Measurements from ENCODE around the gene FGD5.

Gene FGD5

DNA sequence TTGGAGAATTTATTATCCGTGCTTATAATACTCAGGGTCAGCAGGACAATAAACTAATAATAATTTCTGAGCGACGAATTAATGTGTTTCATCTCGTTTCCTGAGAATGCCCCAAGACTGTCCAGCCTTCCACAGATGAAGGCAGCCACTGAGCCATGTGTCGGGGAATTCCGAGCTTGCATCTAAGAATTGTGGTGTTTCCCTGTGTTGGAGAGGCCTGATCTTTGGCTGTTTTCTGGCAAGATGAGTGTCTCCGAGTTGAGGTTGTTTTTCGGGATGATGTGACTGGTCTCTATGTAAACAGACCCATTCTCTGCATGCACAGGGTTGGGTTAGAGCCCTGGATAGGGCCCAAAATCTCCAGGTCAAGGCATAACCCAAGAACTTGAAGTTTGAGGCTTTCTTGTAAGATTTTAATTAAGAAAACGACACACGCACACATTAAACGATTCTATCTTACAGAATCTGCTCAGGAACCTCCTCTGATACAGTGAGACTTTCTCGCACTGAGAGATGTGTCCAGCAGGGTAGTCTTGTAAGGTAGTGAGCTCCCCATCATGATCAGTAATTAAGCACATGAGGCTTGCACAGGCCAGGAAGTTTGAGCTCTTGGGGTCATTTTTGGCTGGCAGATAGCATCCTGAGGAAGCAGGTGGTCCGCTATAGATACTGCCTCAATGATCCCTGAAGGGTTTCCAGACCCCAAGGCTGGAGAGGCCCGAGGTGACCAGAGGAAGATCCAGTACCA lies 14.4 kb downstream of the FGD5 start:
- no peak for DNase-seq

DNA sequence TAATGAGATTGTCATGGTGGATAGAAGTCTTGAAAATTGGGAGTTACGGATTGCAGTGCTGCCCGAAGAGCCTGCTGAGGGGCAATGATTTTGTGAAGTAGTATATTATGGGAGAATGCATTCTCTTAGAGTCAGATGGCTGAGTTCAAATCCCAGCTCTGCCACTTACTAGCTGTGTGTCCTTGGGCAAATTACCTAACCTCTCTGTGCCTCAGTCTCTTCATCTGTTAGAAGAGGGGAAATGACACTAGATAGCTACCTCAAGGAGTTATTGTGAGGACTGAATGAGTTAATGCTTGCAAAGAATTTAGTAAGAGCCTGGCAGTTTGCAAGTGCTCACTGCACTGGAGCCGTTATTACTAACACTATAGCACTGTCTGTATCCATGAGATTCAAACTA lies 15.4 kb downstream of the FGD5 start:
- DNase-seq: no peak

DNA sequence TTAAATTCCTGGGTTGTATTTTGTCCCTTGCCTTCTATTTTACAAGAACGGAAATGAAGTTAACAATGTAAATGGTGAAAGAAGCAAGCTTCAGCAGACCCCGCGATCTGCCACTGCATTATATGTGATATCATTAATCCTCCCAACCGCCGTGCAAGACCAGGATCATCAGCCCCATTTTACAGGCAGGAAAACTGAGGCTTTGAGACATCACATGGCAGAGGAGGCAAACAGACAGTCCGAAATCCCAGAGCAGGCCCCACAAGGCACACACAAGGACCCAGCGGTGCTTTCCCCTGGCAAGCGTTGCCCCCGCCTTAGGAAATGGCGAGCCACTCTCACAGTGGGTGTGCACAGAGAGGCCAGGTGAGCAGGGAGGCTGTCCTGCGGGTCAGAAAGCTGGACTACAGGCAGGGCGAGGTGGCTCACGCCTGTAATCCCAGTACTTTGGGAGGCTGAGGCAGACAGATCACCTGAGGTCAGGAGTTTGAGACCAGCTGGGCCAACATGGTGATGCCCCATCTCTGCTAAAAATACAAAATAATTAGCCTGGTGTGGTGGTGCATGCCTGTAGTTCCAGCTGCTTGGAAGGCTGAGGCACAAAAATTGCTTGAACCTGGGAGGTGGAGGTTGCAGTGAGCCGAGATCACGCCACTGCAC lies 16.2 kb downstream of the FGD5 start:
- no peak for DNase-seq

DNA sequence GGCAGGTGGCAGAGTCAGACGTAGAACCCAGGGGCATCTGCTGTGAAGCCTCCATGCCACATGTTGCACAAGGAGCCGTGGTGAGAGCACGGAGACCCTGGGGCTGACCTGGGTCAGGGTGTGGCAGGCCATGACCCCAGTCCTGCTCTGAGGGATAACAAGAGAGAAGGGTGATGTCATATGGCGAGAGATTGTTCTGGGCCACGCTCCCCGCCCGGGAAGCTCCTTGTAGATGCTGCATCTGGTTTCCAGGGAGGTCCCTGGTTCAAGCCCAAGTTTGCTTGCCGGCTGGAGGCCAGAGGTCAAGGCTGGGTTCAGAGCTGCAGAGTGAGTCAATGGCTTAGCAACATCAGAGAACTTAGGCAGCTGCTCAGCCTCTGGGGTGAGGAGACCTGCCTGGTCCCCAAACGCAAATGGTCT lies 17.3 kb downstream of the FGD5 start:
- DNase-seq: no peak

DNA sequence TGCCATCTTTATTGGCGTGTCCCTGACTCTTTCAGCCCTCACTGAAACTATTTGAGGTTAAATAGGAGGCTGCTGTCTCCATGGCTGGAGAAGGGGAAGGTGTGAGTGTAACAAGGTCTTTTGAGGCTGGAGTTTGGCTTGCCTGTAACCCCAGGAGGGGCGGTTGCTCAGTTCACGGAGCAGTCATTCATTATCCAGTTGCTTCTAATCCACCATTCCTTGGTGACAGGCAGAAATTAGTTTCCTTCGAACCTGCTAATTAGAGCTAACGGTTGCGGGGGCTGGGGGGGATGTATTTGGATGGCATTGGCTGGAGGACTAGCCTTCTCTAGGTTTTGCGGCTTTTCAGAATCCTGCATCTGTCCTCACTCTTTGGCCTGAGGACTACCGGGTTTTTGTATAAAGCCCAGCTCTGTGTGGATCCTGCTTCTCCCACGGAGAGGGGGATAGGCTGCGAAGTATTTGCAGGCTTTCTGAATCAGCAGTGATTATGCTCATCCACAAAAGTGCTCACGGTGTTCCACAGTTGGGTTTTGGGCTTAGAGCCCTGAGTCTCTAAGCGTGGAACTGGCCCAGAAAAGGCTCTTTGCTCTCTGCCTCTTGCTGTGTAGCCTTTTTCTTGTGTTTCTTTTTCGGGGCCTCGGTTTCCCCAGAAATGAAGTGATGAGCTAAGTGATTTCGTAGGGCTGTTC lies 18.6 kb downstream of the FGD5 start:
- no peak for DNase-seq

DNA sequence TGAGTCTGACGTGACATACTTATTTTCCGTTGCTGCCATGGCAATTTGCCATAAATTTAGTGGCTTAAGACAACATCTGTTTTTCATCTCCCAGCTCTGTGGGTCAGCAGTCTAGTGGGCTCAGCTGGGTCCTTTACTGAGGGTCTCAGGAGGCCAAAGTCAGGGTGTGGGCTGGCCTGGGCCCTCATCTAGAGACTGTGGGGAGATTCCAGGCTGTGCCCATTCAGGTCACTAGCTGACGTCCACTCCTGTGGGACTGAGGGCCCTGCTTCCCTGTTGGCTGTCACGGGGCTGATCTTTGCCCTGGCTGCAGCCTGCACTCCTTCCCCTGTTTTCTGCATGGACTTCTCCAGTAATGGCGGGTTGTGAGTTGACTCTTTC lies 19.1 kb downstream of the FGD5 start:
- no peak for DNase-seq

DNA sequence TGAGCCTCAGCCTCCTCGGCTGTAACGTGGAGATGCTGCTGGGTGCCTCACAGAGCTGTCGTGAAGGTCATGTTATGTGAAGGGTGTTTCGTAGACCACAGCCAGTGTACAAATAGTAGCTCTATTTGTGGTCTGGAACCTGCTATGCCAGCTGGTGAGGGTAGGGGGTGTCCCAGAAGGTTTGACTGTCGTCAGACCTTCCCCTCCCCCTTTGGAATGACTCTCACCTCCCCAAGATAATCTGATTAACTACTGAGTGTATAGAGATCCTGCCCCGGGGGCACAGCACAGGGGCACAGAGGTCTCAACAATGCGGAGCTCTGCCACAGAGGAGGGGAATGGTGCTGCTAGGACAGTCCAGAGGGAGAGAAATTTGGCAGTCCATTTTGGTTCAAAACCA lies 20.5 kb downstream of the FGD5 start:
- no peak for DNase-seq

DNA sequence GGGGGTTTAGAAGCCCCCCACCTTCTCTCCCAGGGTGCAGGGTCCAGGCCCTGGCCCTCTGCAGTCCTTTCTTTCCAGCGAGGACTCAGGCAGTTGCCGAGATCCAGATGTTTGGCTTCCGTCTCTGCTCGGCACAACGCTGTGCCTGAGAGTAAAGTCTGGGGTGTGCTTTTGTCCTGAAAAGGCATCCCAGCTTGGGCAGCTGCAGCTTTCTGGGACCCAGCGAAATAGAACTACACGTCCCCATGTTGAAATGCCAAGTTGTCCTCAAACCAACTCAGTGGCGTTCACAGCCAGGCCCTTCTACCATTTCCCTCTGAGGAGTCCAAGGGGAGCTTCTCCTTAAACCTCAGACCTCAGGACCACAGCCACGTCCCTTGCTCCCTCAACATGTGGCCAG lies 23.1 kb downstream of the FGD5 start:
- DNase-seq: no peak

DNA sequence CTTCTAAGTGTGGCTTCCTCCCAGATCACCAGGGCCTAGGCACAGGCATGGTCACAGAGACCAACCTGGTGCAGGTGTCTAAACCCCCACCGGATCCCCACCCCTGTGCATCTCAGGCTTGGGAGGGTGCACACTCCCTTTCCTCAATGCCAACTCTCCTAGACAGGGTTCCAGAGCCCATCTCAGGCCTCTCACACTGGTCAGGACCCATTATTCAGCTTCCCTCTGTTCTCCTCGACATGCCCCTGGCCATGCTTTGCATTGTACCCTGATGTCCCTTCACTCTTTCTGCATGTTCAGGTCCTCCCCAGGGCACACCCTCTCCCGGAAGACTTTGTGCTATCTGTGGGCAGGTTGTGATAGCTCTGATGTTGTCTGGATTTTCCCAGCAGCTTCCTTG lies 23.5 kb downstream of the FGD5 start:
- DNase-seq: no peak

DNA sequence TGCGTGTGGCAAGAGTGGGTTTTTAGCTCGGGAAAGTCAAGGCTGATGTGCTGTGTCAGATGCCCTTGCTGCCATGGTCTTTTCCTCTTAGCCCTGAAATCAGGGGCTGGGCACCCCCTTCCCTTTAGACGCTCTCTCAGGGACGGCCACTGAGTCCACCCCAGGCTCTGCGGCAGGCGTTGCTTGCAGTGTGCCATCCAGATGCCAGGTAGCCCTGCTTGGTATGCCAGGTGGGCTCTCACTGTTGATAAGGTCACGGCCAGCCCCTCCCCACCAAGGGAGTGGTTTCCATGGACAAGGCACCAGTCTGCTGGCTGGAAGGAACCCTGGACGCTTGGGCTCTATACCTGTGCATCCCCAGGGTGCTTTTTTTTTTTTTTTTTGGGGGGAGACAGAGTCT lies 24.6 kb downstream of the FGD5 start:
- DNase-seq: no peak

DNA sequence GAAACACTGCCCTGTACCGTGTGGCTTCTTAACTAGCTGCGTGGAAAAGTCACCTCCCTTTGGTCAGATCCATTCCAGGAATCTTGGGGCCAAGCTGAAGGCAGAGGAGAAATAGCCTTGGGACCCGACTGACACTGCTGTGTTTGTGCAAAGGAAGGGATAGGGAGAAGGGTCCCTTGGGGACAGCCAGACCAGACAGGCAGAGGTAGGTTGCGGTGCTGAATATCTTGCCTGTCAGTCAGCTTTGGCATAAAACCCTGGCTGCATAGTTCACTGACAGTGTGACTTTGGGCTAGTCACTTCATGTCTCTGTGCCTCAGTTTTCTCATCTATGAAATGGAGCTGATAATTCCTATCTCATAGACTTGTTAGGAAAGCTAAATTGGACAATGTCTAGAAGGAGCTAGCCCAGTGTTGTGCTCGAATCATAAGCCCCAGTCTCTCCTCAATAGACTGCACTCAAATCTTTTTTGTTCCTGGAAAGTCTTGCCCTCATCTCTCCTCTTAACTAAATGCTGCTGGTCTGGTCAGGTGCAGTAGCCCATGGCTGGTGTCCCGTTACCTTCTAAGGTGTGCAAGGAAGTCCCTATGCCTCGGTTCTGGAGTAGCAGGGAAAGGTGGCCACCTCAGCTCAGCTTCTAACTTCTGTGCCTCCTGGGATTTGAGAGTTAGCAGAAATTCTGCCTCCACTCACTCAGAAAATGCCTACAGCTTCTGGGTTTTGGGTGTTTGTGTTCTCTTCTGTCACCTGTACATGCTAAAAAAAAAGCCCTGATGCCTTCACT lies 25.8 kb downstream of the FGD5 start:
- DNase-seq: no peak

DNA sequence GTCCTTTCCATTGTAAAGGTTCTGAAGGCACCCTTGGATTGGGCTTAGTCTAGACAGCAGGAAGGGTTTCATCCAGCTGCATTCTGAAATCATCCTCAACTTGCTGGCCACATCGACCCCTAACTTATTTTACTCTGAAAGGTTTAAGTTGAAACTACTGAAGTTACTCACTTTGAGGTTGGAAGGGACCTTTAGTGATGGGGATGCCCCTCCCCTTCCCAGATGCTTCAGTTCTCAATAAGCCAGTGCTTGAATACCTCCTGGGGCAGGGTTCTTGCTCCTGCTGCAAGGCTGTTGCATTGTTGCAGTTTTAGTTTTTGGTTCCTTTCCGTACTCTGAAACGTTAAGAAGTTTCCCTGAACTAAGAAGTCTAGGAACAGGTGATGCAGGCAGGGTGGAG lies 26.4 kb downstream of the FGD5 start:
- no peak for DNase-seq

DNA sequence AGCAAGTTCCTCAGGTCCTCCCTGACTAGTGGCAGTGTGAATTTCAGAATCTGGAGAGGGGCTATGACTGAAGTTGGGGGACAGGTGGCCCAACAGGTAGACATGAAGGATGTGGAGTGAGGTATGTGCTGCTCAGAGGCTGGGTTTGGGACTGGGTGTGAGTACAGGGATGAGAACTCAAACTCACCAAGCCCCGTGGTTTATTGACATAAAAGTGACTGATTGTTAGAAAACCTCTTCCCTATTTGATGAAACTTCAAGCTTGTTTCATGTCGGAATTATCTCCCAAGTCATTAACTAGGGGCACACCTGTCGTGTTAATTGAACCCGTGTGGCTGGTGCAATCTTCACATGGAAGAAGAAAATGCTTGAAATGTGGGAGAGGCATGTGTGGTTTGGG lies 27.1 kb downstream of the FGD5 start:
- DNase-seq: no peak

DNA sequence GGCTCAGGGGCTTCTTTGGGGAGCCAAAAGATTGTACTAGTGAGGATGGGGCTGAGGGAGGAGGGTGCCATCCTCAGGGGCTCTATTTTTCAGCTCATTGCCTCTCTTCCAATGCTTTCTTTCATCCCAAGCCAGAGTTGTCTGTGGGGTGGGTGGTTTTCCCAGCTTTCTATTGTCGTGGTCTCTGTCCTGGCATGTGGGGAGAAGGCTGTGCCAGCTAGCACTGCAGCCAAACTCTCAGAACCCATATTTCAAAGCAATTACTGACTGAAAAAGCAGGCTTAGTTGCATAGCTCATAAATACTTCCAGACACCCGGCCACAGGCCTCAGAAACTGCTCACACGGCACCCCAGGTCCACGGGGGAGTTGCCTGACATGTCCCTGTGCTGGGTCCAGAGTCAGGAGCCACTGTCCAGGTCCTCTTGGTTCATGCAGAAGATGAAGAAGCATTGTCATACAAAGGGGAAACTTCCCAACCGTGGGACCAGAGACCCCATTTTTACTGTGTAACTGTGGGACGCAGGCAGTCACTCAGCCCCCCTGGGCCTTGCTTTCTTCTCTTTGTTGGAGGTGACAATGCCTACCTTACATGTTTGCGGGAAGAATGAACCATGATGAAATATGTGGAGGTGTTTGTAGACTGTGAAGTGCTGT lies 27.6 kb downstream of the FGD5 start:
- DNase-seq: no peak

DNA sequence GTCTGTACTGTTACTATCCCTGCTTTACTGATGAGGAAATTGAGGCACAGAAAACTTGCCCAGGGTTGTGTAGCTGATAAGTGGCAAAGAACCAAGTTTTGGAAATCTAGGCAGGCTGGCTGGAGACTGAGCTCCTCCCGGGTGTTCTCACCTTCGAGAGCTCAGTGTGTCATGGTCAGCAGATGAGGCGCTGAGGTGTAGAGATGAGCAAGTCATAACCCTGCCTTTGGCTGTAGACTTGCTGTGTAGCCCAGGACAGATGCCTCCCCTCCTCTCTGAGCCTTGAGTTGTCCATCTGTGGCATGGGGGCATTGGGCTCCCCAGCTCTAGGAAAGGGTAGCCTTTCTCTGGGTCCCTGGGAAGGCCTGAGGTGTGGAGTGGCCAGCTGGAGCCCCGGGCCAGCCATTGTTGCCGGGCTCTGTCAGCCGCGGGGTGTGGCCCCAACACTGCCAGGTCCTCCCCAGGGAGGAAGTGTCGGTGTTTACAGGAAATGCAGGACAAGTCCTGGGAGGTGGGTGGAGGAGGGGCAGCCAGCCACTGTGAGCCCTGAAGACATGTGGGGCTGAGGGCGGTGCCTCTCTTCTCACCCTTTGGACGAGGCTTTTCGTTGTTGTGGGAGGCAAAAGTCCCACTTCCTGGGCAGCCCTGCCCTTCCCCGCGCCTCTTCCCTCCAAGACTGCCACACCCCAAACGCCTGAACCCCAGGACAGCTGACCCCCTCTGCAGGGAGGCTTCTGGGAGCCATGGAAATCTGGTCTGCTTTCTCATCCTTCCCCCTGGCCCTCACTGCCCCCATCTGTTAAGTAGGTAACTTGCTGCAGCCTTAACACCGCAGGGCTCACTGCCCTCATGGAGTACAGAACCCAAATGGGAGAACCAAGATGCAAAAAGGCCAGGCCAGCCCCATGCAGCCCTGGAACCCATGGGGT lies 29.1 kb downstream of the FGD5 start:
- DNase-seq: peak; percentile 3

DNA sequence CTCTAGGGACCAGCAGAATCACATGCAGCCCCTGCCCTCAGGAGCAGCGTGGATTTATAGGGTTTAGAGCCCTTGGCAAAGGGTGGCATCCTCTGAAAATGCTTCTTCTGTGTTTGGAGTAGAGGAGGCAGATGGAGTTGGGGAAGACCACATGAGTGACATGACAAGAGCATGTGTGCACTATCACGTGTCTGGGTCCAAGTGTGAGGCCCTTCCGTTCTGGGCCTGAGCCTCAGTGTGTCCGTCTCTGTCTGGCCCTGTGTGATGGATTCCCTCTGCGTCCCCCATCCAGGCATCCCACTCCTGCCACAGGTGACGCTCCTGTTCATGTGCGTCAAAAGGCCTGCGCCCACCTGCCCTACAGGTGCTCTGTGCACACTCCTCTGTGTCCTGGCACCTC lies 30.1 kb downstream of the FGD5 start:
- no peak for DNase-seq

DNA sequence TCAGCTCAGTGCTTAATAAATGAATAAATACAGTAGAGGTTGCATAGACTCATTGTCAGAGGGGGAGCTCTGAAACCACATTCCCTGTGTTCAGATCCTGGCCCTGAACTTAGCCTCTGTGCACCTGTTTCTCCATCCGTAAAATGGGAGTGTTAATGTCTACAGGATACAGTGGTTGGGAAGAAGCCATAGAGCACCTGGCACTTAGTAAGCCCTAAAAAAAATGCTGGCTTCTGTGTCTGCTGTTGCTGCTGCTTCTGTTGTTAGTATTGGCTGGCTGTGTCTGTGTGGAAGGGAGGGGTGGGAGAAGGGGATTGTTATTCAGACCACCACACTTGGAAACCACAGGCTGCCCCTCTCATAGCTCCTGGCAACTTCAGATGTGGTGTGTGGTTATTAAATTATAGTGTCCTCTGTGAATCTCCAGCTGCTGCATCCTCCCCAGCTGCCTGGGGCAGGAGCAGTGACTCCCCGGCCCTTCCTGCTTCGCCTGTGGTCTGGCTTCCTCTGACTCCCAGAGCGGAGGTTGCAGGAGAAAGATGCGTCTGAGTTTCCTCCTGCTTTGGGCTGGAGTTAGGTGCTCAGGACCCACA lies 31.0 kb downstream of the FGD5 start:
- DNase-seq: no peak

DNA sequence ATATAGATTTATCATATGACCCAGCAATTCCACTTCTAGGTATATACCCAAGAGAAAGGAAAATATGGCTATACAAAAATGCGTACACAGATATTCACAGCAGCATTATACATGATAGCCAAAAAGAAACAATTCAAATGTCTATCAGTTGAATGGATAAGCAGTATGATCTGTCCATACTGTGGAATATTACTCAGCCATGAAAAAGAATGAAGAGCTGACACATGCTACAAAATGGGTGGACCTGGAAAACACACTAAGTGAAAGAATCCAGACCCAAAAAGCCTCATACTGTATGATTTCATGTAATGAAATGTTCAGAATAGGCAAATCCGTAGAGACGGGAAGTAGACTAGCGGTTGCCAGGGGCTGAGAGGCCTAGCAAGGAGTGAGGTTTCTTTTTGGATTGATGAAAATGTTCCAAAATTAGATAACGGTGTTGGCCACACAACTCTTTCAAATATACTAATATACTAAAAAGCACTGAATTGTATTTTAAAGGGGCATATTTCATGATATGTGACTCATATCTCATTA lies 33.4 kb downstream of the FGD5 start:
- no peak for DNase-seq

DNA sequence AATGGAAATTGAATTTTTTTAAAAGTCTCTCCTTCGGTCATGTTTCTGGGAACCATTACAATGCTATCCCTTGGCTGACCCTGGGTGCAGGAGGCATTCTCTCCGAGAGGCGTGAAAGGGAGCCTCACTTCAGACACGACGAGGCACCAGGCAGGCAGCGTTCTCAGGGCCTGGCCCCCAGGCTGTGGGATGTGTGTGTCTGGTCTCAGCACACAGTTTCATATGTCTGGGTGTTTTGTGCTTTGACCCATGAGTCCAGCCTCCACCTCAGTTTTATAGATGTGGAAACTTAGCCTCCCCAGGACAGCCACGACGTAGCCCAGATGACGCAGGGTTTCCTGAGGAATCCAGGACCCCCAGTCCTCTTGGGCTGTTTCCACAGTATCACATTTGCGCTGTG lies 34.0 kb downstream of the FGD5 start:
- no peak for DNase-seq

DNA sequence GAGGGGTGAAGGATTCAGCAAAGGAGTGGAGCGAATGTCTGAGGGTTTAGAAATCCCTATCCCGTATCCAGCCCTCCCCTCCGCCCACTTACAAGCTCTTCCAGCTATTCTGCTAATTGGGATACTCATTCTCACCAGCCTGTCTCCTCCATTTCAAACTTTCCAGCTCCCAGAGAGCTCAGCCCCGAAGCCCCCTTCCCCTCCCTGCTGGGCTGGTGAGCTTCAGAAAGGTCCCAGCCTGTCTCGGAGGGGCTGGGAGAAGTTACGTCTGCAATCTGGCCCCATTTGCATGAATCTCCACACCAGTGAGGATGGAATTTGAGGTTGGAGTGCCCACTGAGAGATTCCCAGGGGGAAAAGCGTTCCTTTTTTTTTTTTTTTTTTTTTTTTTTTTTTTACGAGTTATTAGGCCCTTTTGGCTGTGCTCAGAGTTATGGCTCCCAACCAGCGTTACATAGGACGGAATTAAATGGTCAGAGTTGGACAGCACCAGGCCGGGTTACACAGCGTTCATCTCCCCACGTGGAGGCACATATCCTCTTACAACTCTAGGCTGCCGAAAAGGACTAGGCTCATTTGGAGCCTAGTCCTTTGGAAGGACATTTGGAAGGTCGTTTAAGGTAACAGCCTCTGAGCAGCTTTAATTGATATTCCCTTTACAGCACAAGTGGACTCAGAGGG lies 34.6 kb downstream of the FGD5 start:
- no peak for DNase-seq

DNA sequence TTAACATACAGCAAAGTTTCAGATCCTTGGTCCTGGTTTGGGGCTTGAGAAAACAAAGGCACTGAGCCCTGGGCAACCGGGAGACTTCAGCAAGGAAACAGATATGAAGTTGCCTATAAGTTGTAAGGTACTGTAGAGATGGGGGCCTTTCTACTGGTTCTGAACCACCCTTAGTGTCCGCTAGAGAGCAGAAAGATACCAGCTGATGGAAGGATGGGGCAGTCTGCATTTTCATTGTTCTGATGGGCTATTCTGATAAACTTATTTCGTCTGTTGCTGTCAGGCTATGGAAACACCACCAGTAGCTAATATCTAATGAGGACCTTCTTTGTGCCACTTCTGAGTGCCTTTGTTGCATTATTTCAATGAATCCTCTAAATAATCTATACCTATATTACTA lies 38.7 kb downstream of the FGD5 start:
- no peak for DNase-seq
